Activated B cell treated with CpG ODN at 0.5 μM for 24 hours (primary cell): ENCODE results near the gene KRTAP4-5. TPM values are rescaled to one million over a fixed set of nuclear protein-coding genes. Genes with fewer than 3 reads are reported as not detected.
"Not testable (repeated sequence)": the region's sequence is repeated elsewhere in the genome, so short reads cannot be mapped to it uniquely, and the experiment has no call there.

Source experiments
- ATAC-seq: fragments of 200-7000 bp; cut with Tn5 transposase; one replicate; pipeline ENCODE4 v1.10.0; 2021; ENCODE audit warnings: low read depth, mild to moderate bottlenecking, moderate library complexity
- CTCF ChIA-PET: fragments of 350-600 bp; sonication (Branson Sonifier 250); formaldehyde crosslinking; loops from one replicate; lab custom pipeline; 2021; ENCODE audit warnings: antibody characterized with exemption; lab: Charles Lee
- POLR2A ChIA-PET: fragments of 350-600 bp; sonication (Branson Sonifier 250); formaldehyde crosslinking; loops from one replicate; lab custom pipeline; 2021; ENCODE audit warnings: antibody characterized with exemption; lab: Charles Lee
- DNase-seq: peaks from one replicate; pipeline ENCODE4 v3.0.0; 2022
- H3K27ac Mint-ChIP-seq: one replicate; pipeline ENCODE4 v1.8.0; 2020; ENCODE audit warnings: mixed read lengths
- H3K27me3 Mint-ChIP-seq: one replicate; pipeline ENCODE4 v1.8.0; 2021; ENCODE audit warnings: mixed read lengths
- H3K36me3 Mint-ChIP-seq: one replicate; pipeline ENCODE4 v1.8.0; 2021; ENCODE audit warnings: low read depth, mixed read lengths
- H3K4me1 Mint-ChIP-seq: one replicate; pipeline ENCODE4 v1.8.0; 2021; ENCODE audit warnings: mixed read lengths
- H3K4me3 Mint-ChIP-seq: one replicate; pipeline ENCODE4 v1.8.0; 2020; ENCODE audit warnings: mild to moderate bottlenecking, mixed read lengths
- H3K9me3 Mint-ChIP-seq: one replicate; pipeline ENCODE4 v1.8.0; 2020; ENCODE audit warnings: mixed read lengths
- CTCF ChIP-seq: fragments of 200-600 bp; IDR thresholded peaks from one replicate; pipeline ENCODE4 v1.8.0; 2022; ENCODE audit warnings: antibody characterized with exemption, mild to moderate bottlenecking
- intact Hi-C: fragments of 100-400 bp; cut with micrococcal nuclease; formaldehyde crosslinking; loops from one replicate; pipeline ENCODE4 v1.15.1; 2024
- total RNA-seq: library from RNA; stranded (reverse); gene quantifications from 2 replicates; pipeline ENCODE4 v1.2.3, GENCODE V29; 2022

Gene KRTAP4-5
- not detected in 2 replicates for total RNA-seq

DNA sequence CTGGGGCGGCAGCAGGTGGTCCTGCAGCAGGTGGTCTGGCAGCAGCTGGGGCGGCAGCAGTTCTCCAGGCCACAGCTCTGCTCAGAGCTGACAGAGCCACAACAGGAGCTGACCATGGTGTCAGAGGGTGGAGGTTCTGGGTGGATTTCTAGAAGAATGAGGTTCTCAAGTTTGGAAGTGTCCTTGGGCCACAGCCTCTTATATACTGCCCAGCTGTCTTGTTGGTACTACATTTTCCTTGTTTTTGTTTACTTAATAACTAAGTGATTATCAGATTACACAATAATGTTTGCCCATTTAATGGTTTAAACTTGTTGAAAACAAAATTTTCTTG, at the start of gene KRTAP4-5:
Gene KRTAP4-5 (minus strand): TSS at position 174 of the 334 bp plus-strand sequence. CDS start 58 bp downstream, at position 116.
- intact Hi-C loops = no loop called here
- Mint-ChIP-seq H3K36me3 (no peaks in the 10 kb centered on the region), H3K9me3 (no peaks in the 10 kb centered on the region), H3K4me3 (no peak within 1 kb of the TSS), H3K27ac (no peak within 1 kb of the TSS), H3K4me1 (no peaks in the 10 kb centered on the region), H3K27me3 (peaks cover 10% of the 10 kb centered on the region)
- TF ChIP-seq CTCF = no peak
- ChIA-PET POLR2A (no interaction called here), CTCF (no interaction called here)
- DNase-seq (no peak), ATAC-seq (no peak)

GRCh38 chr17:41196068-41196467, 46.4 kb upstream of the KRTAP4-5 start:
- ATAC-seq (no peak), DNase-seq (no peak)
- Mint-ChIP-seq H3K9me3 (peaks cover 8% of the 10 kb centered on the region), H3K27me3 (peaks cover 13% of the 10 kb centered on the region), H3K4me3 (no peak overlapping the region), H3K36me3 (no peaks in the 10 kb centered on the region), H3K4me1 (no peaks in the 10 kb centered on the region), H3K27ac (no peak overlapping the region)
- ChIA-PET CTCF (no interaction called here), POLR2A (no interaction called here)
- intact Hi-C loops = no loop called here
- TF ChIP-seq CTCF = no peak

DNA sequence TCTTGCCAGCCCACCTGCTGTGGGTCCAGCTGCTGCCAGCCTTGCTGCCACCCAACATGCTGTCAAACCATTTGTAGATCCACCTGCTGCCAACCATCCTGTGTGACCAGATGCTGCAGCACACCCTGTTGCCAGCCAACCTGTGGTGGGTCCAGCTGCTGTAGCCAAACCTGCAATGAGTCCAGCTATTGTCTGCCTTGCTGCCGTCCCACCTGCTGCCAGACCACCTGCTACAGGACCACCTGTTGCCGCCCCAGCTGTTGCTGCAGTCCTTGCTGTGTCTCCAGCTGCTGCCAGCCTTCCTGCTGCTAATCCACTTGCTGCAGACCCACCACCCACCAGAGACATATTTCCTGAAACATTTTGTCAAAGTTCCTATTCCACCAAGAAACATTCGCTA, 40.7 kb upstream of the KRTAP4-5 start:
- H3K27me3 Mint-ChIP-seq = peaks cover 24% of the 10 kb centered on the region
- ATAC-seq = no peak
- no peak for TF ChIP-seq CTCF
- no peaks in the 10 kb centered on the region for H3K9me3 Mint-ChIP-seq
- H3K4me3 Mint-ChIP-seq = no peak overlapping the region
- POLR2A ChIA-PET = no interaction called here
- CTCF ChIA-PET = no interaction called here
- intact Hi-C loops = no loop called here
- H3K36me3 Mint-ChIP-seq = no peaks in the 10 kb centered on the region
- no peak for DNase-seq
- H3K4me1 Mint-ChIP-seq = no peaks in the 10 kb centered on the region
- H3K27ac Mint-ChIP-seq = no peak overlapping the region

- H3K4me1 Mint-ChIP-seq, intact Hi-C loops, H3K9me3 Mint-ChIP-seq, H3K27ac Mint-ChIP-seq, POLR2A ChIA-PET, DNase-seq, CTCF ChIA-PET, H3K4me3 Mint-ChIP-seq, H3K36me3 Mint-ChIP-seq, ATAC-seq: not testable (repeated sequence)
- peaks cover 27% of the 10 kb centered on the region for H3K27me3 Mint-ChIP-seq
Observed at GRCh38 chr17:41189837-41190318, 40.3 kb upstream of the KRTAP4-5 start, which contains the start of gene KRTAP9-1. TSS of gene KRTAP9-1 (plus strand) at chr17:41189887. CDS start at chr17:41189887, 0 bp downstream.

- Mint-ChIP-seq H3K27ac (no peak overlapping the region), H3K27me3 (peaks cover 22% of the 10 kb centered on the region), H3K9me3 (no peaks in the 10 kb centered on the region), H3K36me3 (no peaks in the 10 kb centered on the region), H3K4me1 (no peaks in the 10 kb centered on the region), H3K4me3 (no peak overlapping the region)
- no peak for ATAC-seq
- DNase-seq = no peak
- intact Hi-C loops = no loop called here
- no peak for TF ChIP-seq CTCF
- POLR2A ChIA-PET = interaction anchor here (1.6 kb wide), 1 partner anchor 11 kb away, joined by 4 read pairs; no protein-coding TSS in a partner anchor
- CTCF ChIA-PET = no interaction called here
Observed at GRCh38 chr17:41186872-41187271, 37.2 kb upstream of the KRTAP4-5 start.

DNA sequence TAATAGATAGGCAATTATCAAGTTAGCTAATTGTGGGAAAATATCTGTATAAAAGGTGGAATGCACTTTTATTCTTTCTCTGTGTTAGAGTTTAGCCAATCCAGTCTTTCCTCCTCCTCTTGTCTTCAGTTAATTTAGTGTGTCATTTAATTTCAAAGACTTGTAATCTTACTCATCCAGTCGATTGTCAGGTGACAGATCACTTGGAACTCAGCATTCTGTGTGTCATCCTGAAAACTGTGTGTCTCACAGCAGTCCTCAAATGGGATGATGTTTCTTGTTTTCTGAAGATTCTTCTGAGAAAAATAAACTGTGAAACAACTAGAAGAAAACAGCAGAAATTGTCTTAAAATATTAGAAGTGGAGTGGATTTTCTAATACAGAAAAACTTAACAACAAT, 35.4 kb upstream of the KRTAP4-5 start:
- ATAC-seq = no peak
- Mint-ChIP-seq H3K36me3 (no peaks in the 10 kb centered on the region), H3K4me3 (no peak overlapping the region), H3K4me1 (no peaks in the 10 kb centered on the region), H3K27ac (no peak overlapping the region), H3K27me3 (peaks cover 15% of the 10 kb centered on the region), H3K9me3 (no peaks in the 10 kb centered on the region)
- ChIA-PET CTCF (no interaction called here), POLR2A (no interaction called here)
- no peak for TF ChIP-seq CTCF
- no peak for DNase-seq
- intact Hi-C loops = no loop called here
